GM21528 (cell line): Measurements from ENCODE around the gene LCLAT1.
"Not testable (repeated sequence)": the region's sequence is repeated elsewhere in the genome, so short reads cannot be mapped to it uniquely, and the experiment has no call there.

Experiments
- ATAC-seq: cut with Tn5 transposase; IDR thresholded peaks from one replicate; pipeline ENCODE4 v1.9.1; 2021; ENCODE audit warnings: mild to moderate bottlenecking, moderate library complexity; ENCODE audit not compliant: unreplicated experiment, low FRiP score

LCLAT1 gene

GRCh38 chr2:30484995-30485394, 37.9 kb downstream of the LCLAT1 start:
- ATAC-seq: no peak

- no peak for ATAC-seq
These were observed 39.6 kb downstream of the LCLAT1 start for GRCh38 chr2:30486655-30487054.

- ATAC-seq: no peak
These were observed 40.6 kb downstream of the LCLAT1 start for GRCh38 chr2:30487603-30488002.

DNA sequence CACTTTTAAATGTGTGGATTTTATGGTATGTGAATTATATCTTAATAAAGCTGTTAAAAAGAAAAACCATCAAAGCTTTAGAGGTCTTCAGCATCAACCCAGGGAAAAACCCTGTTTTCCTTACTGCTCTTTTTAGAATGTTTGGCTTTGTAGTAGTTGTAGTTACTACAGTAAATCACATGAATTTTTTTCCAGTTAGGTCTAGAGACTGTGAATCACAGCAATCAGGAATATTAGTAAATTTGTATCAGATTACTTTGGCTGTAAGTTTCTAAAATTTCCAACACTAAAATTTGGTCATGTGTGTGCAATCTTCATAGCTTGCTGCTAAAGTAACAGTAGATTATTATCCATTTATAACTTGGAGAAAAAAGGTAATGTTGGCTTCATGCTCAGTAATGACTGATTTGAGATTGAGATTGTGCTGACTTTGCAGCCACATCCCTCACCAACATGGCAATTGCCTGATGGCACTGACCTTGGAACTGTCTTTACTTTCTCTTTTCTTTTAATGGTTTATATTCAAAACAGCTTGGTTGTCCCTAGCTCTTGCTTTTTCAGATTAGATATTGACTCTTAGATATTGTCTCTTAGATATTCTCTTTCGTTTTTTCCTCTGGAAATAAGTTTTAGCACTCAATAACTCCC, 41.1 kb downstream of the LCLAT1 start:
- ATAC-seq: no peak

GRCh38 chr2:30491225-30491624, 44.2 kb downstream of the LCLAT1 start:
- no peak for ATAC-seq

DNA sequence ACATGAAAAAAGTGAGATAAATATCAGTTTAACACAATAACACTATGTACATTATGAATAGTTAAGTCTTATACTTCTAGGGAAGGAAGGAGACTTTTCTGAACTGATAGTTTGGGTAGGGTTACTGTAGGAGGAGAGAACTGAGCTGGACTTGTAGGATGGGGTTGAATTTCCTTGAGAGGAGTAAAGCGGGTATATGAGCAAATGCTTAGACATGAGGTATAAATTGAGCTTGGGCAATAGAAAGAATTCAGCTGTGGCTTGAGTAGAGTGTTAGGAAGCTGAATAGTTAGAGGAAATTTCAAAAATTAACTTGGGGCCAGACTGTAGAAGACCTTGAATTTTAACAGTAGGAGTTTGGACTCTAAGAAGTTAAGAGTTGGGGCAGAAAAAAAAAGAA, 45.1 kb downstream of the LCLAT1 start:
- ATAC-seq: no peak

GRCh38 chr2:30492619-30493018, 45.6 kb downstream of the LCLAT1 start:
- no peak for ATAC-seq

GRCh38 chr2:30493440-30493839, 46.4 kb downstream of the LCLAT1 start:
- no peak for ATAC-seq

- not testable (repeated sequence) for ATAC-seq
These were observed 48.9 kb downstream of the LCLAT1 start for GRCh38 chr2:30495896-30496295.

DNA sequence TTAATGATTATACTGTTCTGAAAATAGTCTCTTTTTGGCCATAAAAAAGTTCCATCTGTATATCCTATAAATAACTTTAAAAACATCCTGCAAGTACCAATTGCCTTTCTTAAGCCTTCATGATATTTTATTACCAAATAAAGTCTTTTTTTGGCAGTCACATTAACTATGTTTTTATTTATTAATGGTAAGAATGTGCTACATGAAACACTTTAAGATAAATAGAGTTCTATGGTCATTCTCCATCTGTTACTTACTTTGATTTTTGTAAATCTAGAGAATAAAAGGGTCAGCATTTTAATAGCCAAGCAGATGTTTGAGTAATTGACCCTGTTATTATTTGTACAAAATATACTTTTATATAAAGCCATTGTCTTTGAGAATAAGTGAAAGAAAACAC, 52.6 kb downstream of the LCLAT1 start:
- ATAC-seq: no peak

DNA sequence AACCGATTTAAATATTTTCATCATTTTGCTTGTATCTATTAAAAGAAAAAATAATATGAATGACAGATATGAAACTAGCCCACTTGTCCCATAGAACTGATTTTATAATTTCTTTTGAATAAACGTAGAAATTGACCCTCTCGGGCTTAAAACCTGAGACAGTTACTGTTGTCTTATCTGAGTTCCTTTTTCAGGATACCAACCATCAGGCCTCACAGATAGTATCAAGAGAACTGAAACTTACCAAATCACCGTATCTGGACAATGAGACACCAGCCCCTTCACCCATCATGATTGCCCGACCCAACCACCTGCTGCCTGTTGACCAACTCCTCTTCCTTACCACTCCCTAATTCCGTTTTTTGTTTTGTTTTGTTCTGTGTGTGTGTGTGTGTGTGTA, 53.7 kb downstream of the LCLAT1 start:
- no peak for ATAC-seq

DNA sequence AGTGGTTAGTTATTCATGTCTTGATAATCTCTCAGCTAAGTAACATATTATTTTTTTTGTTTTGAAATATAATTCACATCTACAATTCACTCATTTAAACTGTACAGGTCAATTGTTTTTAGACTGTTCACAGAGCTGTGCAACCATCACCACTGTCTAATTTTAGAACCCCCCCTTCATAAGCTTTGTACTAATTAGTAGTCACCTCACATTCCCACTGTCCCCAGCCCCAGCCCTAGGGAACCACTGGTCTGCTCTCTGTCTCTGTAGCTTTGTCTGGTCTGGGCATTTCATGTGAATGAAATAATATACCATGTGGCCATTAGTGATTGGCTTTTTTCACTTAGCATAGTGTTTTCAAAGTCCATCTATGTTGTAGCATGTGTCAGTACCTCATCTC, 55.3 kb downstream of the LCLAT1 start:
- no peak for ATAC-seq

DNA sequence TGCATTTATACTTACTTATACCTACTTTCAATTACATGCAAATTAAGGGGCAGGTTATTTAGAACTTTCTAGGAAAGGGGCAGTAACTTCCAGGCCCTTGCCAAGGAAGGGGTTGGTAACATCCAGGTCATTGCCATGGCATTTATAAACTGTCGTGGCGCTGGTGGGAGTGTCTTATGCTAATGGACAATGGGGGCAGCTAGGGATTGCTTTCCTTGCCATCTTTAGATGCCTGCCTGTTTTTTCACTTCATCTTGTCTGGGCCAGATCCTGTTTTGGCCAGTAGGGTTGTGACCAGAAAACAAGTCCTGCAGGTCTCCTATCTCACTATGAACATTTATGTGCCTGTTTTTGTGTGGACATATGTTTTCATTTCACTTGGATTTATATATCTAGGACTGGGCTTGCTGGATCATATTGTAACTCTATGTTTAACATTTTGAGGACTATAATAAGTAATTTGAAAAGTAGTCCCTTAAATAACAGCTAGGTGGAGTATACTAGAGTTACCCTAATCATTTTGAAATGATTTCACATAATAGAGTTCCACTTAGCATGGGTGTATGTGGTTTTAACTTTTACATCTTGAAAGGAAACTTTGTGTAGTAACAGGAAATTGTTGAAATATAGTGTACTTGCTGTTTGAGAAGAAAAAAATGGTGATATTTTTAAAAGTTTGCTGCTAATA, 56.1 kb downstream of the LCLAT1 start:
- no peak for ATAC-seq

DNA sequence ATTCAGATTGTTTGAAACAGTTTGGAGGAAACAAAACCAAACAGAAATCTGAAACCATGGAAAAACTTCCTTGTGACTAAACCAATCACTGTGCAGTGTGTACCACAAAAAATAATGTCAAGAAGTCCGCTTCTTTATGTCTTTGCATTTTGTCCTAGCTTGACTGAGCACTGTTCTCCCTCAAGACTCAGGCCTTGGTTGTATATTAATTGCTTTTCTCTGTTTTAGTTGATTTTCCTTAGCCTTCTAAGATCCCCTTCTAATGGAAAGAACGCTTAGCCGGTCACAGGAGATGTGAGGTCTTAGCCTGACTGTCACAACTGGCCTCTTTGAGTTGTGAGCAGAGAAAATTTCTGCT, 56.6 kb downstream of the LCLAT1 start:
- ATAC-seq: no peak

- ATAC-seq: no peak
These were observed 57.7 kb downstream of the LCLAT1 start for GRCh38 chr2:30504731-30505130.

DNA sequence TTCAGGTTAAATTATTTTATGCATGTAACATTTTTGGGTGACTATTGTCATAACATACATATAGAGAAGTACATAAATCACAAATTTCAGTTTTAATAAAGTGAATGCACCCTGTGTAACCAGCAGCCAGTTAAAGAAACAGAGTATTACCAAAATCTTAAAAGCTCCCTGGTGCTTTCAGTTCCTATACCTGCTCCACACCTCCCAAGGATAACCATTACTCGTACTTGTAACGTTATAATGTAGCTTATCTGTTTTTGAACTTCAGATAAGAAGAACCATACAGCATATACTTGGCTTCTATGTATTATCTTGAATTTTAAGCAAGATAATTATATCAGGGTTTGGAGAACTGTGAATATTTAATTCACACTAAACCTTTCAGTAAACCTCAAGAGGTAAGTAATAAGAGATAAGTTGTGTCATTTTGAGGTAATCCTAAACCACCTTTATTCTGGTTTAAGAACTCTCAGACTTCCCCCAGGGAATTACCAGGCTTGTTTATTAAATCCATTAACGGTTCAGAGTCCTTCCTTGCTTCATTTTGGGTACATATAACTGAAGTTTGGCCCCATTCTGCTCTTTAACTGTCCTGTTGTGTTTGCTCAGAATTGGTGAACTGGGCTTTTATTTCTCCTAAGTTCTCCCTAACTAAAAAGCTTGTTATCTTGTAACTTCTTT, 58.6 kb downstream of the LCLAT1 start:
- ATAC-seq: no peak

DNA sequence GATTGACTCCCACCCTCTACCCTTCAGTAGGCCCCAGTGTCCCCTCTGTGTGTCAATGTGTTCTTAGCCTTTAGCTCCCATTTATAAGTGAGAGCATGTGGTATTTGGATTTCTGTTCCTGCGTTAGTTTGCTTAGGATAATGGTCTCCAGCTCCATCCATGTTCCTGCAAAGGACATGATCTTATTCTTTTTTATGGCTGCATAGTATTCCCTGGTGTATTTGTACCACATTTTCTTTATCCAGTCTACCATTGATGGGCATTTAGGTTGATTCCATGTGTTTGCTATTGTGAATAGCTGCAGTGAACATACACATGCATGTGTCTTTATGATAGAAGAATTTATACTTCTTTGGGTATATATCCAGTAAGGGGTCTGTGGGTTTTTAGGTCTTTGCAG, 60.4 kb downstream of the LCLAT1 start:
- not testable (repeated sequence) for ATAC-seq

GRCh38 chr2:30509716-30510115, 62.7 kb downstream of the LCLAT1 start:
- no peak for ATAC-seq

DNA sequence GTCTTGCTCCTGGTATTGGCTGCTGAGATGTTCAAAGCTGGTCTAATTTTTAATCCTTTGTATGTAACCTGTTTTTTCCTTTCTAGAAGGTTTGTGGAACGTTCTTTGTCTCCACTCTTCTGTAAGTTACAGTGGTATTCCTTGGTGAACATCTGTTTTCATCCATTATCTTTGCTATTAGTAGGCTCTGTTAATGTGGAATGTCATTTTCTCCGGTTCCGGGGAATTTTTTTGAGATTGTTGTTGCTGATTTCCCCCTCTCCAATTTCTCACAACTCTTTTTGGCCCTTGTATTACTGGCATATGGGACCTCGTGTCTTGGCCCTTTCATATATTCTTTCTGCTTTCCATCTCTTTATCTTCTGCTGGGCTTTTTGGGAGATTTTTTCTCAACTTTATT, 63.4 kb downstream of the LCLAT1 start:
- no peak for ATAC-seq

- no peak for ATAC-seq
These were observed 64.4 kb downstream of the LCLAT1 start for GRCh38 chr2:30511122-30512083.
